ENCODE data around the gene GNB5.
"Not testable (repeated sequence)": the region's sequence is repeated elsewhere in the genome, so short reads cannot be mapped to it uniquely, and the experiment has no call there.

GNB5 gene
- total RNA-seq, result 10.7 to 85.8 (median 43.9) reads per million in 9 experiments

DNA sequence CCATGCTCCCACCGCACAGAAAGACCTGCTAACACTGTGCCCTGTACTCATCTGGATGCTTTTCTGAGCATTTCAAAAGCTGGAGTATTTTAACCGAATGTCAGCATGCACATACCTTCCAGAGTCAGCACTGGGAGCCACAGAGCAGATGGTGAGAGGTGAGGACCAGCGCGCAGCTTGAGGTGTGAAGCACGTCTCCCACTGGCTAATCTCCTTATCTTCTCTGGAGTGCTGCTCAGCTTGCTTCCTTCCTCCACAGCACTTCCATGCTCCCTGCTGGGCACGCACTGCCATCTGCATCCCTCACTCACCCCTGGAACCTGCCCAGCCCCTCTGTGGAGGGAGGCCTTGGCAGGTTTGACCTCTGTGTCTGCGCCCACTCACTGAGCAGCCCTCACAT, at the start of gene GNB5:
Gene GNB5 (minus strand): TSS at position 186 of the 400 bp plus-strand sequence. CDS start 6,716 bp downstream, outside the sequence.
- Mint-ChIP-seq H3K27ac (peak within 1 kb of the TSS in 1 of 2 donors; percentile 54), H3K36me3 (ENCODE audit: insufficient read depth) (peaks cover 1% of the 10 kb centered on the region), H3K9me3 (no peaks in the 10 kb centered on the region), H3K27me3 (no peaks in the 10 kb centered on the region), H3K4me1 (ENCODE audit: low read depth in 2 of 2) (no peaks in the 10 kb centered on the region), H3K4me3 (no peak within 1 kb of the TSS)
- ATAC-seq (replicated peaks), result no peak
- no peak for DNase-seq

DNA sequence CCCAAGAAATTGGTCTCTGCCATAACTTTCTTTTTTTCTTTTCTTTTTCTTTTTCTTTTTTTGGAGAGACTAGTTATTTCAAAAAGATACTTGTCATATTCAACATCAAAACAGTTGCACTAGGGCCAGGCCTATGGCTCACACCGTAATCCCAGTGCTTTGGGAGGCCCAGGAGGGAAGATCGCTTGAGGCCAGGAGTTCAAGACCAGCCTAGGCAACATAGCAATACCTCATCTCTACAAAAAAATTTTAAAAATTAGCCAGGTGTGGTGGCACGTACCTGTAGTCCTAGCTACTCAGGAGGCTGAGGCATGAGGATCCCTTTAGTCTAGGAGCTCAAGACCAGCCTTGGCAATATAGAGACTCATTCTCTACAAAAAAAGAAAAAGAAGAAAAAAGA, 49.0 kb upstream of the GNB5 start:
- H3K4me1 Mint-ChIP-seq (ENCODE audit: low read depth in 2 of 2), result peaks cover 0 to 7% of the 10 kb centered on the region in 2 donors
- H3K9me3 Mint-ChIP-seq, result no peaks in the 10 kb centered on the region
- DNase-seq (no peak), ATAC-seq (replicated peaks) (no peak)
- H3K27me3 Mint-ChIP-seq, result peaks cover 0 to 11% of the 10 kb centered on the region in 2 donors
- H3K4me3 Mint-ChIP-seq, result no peak overlapping the region
- H3K27ac Mint-ChIP-seq, result no peak overlapping the region
- H3K36me3 Mint-ChIP-seq (ENCODE audit: insufficient read depth), result no peaks in the 10 kb centered on the region

DNA sequence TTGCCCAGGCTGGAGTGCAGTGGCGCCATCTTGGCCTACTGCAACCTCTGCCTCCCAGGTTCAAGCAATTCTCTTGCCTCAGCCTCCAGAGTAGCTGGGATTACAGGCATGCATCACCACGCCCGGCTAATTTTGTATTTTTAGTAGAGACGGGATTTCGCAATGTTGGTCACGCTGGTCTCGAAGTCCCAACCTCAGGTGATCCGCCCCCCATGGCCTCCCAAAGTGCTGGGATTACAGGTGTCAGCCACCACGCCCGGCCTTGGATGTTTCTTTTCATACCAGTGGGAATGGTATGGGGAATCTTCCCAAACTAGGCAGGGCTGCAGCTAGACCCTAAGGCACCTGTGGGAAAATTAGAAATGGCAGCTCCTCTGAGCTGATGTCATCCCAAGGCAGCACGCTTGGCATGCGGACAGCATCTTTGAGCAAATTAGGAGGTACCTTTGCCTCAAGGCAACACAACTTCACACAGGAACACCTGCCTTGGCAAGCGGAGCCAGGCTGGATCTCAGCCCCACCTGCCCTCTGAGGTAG, 47.9 kb upstream of the GNB5 start:
- not testable (repeated sequence) for DNase-seq; H3K27me3 Mint-ChIP-seq; H3K36me3 Mint-ChIP-seq (ENCODE audit: insufficient read depth); H3K4me3 Mint-ChIP-seq; H3K4me1 Mint-ChIP-seq (ENCODE audit: low read depth in 2 of 2); ATAC-seq (replicated peaks); H3K9me3 Mint-ChIP-seq; H3K27ac Mint-ChIP-seq

DNA sequence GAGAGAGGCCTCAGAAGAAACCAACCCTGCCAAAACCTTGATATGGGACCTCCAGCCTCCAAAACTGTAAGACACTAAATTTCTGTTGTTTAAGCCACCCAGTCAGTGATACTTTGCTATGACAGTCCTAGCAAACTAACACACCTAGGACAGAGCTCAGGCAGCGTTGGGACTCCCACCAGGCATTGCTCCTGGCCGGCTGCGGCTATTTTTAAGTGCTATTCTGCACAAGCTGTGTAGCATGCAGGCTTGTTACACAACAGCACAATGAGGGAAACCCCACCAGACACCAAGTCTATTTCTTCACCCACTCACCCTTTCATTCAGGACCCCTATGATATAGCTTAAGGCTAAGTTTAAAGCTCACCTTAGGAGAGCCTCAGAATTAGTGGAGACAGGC, 47.0 kb upstream of the GNB5 start:
- H3K4me1 Mint-ChIP-seq (ENCODE audit: low read depth in 2 of 2), result peaks cover 0 to 7% of the 10 kb centered on the region in 2 donors
- no peak for ATAC-seq (replicated peaks)
- no peak overlapping the region for H3K27ac Mint-ChIP-seq
- no peaks in the 10 kb centered on the region for H3K27me3 Mint-ChIP-seq
- no peaks in the 10 kb centered on the region for H3K36me3 Mint-ChIP-seq (ENCODE audit: insufficient read depth)
- H3K9me3 Mint-ChIP-seq, result no peaks in the 10 kb centered on the region
- H3K4me3 Mint-ChIP-seq, result no peak overlapping the region
- DNase-seq, result no peak

DNA sequence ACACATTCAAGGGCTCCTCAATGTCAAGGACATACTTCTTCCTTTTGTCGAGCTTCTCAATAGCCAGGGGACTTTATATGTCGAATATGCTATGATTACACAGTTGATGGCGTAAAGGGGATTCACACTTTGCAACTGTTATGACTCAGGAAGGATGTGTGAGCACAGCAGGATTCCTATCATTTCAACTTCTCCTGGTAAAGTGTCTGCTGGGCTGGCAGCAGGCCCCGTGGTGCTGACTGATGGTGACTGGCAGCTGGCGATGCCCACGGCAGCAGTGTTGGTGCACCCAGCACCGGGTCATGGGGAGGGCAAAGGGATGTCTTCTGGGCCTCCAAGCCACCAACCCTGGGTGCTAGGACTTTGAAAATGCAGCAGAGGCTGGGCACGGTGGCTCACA, 44.8 kb upstream of the GNB5 start:
- no peak for ATAC-seq (replicated peaks)
- H3K36me3 Mint-ChIP-seq (ENCODE audit: insufficient read depth), result no peaks in the 10 kb centered on the region
- H3K4me3 Mint-ChIP-seq, result no peak overlapping the region
- H3K27me3 Mint-ChIP-seq, result no peaks in the 10 kb centered on the region
- peaks cover 0 to 3% of the 10 kb centered on the region in 2 donors for H3K4me1 Mint-ChIP-seq (ENCODE audit: low read depth in 2 of 2)
- no peak for DNase-seq
- no peaks in the 10 kb centered on the region for H3K9me3 Mint-ChIP-seq
- peak overlapping the region in 1 of 2 donors; percentile 72 for H3K27ac Mint-ChIP-seq

DNA sequence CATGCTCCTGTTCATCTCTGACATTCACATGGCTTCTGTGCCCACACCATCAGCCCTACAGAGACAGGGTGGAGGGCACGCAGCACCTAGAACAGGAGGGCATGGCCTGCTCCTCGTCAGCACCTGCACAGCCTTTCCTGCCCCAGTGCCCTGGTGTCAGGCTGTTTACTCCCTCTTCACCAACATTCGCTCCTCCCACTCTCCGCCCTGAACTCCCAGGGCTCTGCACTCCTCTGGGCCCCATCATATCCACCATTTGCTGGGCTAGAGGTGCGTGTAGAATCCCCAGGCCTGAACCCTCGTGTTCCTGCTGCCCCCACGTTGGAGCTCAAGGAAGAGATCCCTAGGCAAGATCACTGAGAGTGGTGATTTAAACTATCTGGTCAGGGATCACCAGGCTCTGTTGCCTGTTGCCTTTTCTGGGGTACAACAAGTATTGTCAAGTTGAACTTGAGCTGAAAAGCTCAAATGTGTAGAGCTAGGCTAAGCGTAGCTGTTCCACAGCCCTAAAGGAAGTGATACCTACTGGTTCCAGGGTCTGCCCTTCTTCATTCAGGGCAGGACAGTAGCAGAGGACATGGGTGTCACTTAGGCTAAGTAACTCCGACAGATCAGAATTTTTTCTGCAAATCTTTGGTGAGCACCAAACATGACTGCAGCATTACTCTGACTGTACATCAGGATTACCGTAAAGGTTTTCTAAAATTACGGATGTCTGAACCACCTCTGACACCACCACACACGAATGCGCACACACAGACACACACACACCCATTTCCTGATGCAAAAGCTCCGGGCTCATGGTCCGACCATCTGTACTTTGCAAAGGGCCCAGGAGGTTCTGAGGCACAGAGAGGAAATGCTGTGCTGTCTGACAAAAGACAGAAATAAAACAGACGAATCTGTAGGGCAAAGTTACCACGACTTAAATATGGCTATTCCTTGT, 43.7 kb upstream of the GNB5 start:
- DNase-seq (no peak), ATAC-seq (replicated peaks) (peak; percentile 33)
- peak overlapping the region in 1 of 2 donors; percentile 72 for H3K27ac Mint-ChIP-seq

DNA sequence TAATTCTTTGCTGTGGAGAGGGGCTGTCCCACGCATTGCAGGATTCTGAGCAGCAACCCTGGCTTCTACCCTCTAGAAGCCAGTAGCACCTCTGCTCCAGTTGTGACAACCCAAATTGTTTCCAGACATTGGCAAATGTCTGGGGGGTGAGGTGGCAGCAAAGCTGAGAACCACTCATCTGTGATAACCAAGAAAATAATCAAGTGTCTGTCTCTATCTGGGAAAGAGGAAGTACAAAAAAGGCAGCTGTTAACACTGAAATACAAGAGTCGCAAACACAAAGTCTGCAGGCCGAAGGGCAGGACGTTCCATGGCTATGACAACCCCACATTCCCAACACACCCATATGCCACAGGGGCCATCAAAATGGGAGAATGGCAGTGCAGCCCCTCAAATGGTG, 42.2 kb upstream of the GNB5 start:
- DNase-seq, result no peak
- Mint-ChIP-seq H3K27ac (no peak overlapping the region), H3K9me3 (no peaks in the 10 kb centered on the region), H3K4me3 (no peak overlapping the region), H3K27me3 (no peaks in the 10 kb centered on the region), H3K4me1 (ENCODE audit: low read depth in 2 of 2) (peaks cover 0 to 3% of the 10 kb centered on the region in 2 donors), H3K36me3 (ENCODE audit: insufficient read depth) (no peaks in the 10 kb centered on the region)
- no peak for ATAC-seq (replicated peaks)

More for the DNA sequence above, 43.7 kb upstream of the GNB5 start:
- no peak overlapping the region for H3K4me3 Mint-ChIP-seq
- no peaks in the 10 kb centered on the region for H3K9me3 Mint-ChIP-seq
- H3K27me3 Mint-ChIP-seq, result no peaks in the 10 kb centered on the region
- H3K4me1 Mint-ChIP-seq (ENCODE audit: low read depth in 2 of 2), result peaks cover 0 to 3% of the 10 kb centered on the region in 2 donors
- no peaks in the 10 kb centered on the region for H3K36me3 Mint-ChIP-seq (ENCODE audit: insufficient read depth)

DNA sequence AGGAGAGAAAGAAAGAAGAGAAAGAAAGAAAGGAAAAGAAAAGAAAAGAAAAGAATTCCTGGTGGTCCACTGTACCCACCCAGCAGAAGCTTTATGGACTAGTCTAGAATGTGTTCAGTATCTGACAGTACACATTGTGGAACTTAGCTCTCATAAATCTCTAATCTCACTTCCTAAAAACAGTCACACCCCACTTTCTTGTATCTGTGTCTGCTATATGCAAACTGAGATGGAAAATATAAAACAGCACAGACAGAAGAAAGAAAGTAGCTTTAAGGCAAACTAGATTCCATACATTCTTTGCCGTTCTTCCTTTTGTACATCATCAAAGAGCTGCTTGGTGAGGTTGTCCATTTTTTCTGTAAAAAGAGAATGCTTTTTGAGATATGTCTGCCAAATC, 41.1 kb upstream of the GNB5 start:
- ATAC-seq (replicated peaks) (no peak), DNase-seq (no peak)
- H3K4me3 Mint-ChIP-seq, result no peak overlapping the region
- no peaks in the 10 kb centered on the region for H3K9me3 Mint-ChIP-seq
- peaks cover 0 to 3% of the 10 kb centered on the region in 2 donors for H3K4me1 Mint-ChIP-seq (ENCODE audit: low read depth in 2 of 2)
- no peaks in the 10 kb centered on the region for H3K36me3 Mint-ChIP-seq (ENCODE audit: insufficient read depth)
- no peaks in the 10 kb centered on the region for H3K27me3 Mint-ChIP-seq
- no peak overlapping the region for H3K27ac Mint-ChIP-seq

DNA sequence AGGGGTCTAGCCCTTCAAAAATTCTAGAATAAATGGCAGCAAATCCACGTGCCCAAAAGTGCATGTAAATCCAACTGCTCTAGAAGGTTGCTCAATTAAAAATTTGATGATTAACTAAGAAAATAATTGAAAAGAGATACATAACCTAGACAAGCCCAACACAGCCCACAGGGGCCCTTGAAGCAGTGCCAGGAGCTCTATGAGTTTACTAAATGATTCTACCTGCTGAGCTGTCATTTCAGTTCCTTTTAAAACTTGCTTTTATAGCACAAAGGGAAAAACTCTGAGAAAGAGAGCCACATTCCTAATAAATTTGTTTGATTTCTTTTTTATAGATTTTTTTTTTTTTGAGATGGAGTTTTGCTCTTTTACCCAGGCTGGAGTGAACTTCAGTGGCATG, 38.9 kb upstream of the GNB5 start:
- no peaks in the 10 kb centered on the region for H3K9me3 Mint-ChIP-seq
- no peak for ATAC-seq (replicated peaks)
- H3K27me3 Mint-ChIP-seq, result no peaks in the 10 kb centered on the region
- no peak for DNase-seq
- H3K27ac Mint-ChIP-seq, result no peak overlapping the region
- no peak overlapping the region for H3K4me3 Mint-ChIP-seq
- no peaks in the 10 kb centered on the region for H3K36me3 Mint-ChIP-seq (ENCODE audit: insufficient read depth)
- H3K4me1 Mint-ChIP-seq (ENCODE audit: low read depth in 2 of 2), result peaks cover 0 to 1% of the 10 kb centered on the region in 2 donors

DNA sequence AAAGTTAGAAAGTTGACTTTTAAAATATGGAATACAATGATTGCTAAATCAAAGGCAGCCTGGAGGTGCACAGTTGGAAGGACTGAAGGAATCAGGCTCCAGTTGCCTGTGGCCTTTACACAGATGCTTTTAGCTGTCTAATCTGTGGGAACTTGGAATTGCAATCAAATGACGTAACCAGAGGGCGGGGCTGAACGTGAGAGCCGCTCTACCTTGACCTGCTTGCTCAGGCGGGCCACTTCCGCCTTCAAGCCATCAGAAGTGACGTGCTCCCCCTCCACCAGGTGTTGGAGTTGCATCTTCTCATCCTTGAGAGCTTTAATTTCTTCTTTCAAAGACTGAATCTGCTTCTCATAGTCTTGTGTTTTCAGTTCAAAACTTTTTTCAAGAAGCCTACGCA, 37.7 kb upstream of the GNB5 start:
- peaks cover 0 to 1% of the 10 kb centered on the region in 2 donors for H3K4me1 Mint-ChIP-seq (ENCODE audit: low read depth in 2 of 2)
- ATAC-seq (replicated peaks), result peak; percentile 28

DNA sequence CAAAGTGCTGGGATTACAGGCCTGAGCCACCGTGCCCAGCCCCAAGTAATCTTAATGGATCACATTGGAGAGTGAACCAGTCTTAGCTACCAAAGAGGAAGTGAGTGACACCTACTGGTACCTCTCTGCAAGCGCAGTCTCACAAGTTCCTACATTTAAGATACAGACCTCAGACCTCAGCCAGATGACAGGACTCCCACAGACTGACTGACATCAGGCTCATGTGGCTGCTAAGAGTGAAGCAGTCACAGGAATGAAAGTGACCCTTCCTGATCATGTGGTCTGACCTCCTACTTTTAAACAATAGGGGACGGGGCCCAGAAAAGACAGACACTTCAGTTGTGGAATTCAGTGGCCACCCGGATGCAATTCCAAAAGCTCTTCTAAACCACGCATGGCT, 36.3 kb upstream of the GNB5 start:
- Mint-ChIP-seq H3K4me1 (ENCODE audit: low read depth in 2 of 2) (peaks cover 3% of the 10 kb centered on the region in 2 donors), H3K9me3 (no peaks in the 10 kb centered on the region), H3K27me3 (no peaks in the 10 kb centered on the region), H3K27ac (no peak overlapping the region), H3K4me3 (no peak overlapping the region), H3K36me3 (ENCODE audit: insufficient read depth) (no peaks in the 10 kb centered on the region)
- peak; percentile 58 to 70 (median 60) for DNase-seq
- ATAC-seq (replicated peaks), result peak; percentile 98

More for the DNA sequence above, 37.7 kb upstream of the GNB5 start:
- no peak overlapping the region for H3K27ac Mint-ChIP-seq
- H3K4me3 Mint-ChIP-seq, result no peak overlapping the region
- no peaks in the 10 kb centered on the region for H3K27me3 Mint-ChIP-seq
- no peak for DNase-seq
- no peaks in the 10 kb centered on the region for H3K36me3 Mint-ChIP-seq (ENCODE audit: insufficient read depth)
- H3K9me3 Mint-ChIP-seq, result no peaks in the 10 kb centered on the region

DNA sequence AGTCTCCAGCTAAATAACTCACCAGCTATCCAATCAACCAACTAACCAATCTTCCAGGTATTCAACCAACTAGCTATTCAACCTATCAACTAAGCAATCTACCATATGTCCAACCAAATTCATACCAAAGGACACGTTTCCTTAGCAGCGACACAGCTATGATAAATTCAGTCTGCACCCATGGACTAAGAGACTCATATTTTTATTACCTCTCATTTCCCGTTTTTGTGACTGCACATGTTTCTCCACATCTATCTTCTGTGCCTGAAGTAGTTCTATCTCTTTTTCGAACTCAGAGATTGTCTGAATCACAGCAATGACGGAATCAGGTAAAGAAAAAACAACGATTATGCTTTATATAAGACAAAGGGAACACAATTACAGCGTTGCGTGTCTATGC, 34.0 kb upstream of the GNB5 start:
- DNase-seq, result no peak
- no peaks in the 10 kb centered on the region for H3K9me3 Mint-ChIP-seq
- no peak overlapping the region for H3K4me3 Mint-ChIP-seq
- no peaks in the 10 kb centered on the region for H3K36me3 Mint-ChIP-seq (ENCODE audit: insufficient read depth)
- ATAC-seq (replicated peaks), result no peak
- H3K27ac Mint-ChIP-seq, result no peak overlapping the region
- H3K4me1 Mint-ChIP-seq (ENCODE audit: low read depth in 2 of 2), result peaks cover 12 to 20% of the 10 kb centered on the region in 2 donors
- H3K27me3 Mint-ChIP-seq, result no peaks in the 10 kb centered on the region

DNA sequence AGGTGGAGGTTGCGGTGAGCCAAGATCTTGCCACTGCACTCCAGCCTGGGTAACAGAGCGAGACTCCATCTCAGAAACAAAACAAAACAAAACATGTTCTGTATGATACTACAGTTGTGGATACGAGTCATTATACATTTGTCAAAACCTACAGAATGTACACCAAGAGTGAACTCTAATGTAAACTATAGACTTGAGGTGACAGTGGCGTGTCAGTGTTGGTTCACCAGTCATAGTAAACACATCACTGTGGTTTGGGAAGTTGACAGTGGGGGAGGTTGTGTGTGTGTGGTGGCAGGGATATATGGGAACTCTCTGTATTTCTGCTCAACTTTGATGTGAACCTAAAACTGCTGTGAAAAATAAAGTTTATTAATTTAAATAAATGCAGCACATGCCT, 33.0 kb upstream of the GNB5 start:
- H3K27ac Mint-ChIP-seq, result peak overlapping the region in 1 of 2 donors; percentile 25
- peaks cover 12 to 20% of the 10 kb centered on the region in 2 donors for H3K4me1 Mint-ChIP-seq (ENCODE audit: low read depth in 2 of 2)
- H3K36me3 Mint-ChIP-seq (ENCODE audit: insufficient read depth), result no peaks in the 10 kb centered on the region
- DNase-seq, result no peak
- no peak for ATAC-seq (replicated peaks)
- no peak overlapping the region for H3K4me3 Mint-ChIP-seq
- no peaks in the 10 kb centered on the region for H3K9me3 Mint-ChIP-seq
- no peaks in the 10 kb centered on the region for H3K27me3 Mint-ChIP-seq

DNA sequence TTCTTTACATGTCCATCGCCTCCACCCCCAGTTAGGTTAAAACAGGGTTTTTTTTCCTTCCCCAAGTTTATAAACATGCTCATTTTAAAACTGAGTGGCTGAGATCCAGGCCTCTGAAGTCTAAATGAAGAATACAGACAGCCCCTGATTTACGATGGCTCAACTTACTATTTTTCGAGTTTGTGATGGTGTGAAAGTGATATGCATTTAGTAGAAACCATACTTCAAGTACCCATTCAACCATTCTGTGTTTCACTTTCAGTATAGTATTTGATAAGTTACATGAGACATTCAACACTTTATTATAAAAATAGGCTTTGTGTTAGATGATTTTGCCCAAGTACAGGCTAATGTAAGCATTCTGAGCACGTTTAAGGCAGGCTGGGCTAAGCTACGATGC, 30.5 kb upstream of the GNB5 start:
- H3K36me3 Mint-ChIP-seq (ENCODE audit: insufficient read depth), result no peaks in the 10 kb centered on the region
- no peak for DNase-seq
- ATAC-seq (replicated peaks), result peak; percentile 68
- no peaks in the 10 kb centered on the region for H3K9me3 Mint-ChIP-seq
- H3K4me3 Mint-ChIP-seq, result peak overlapping the region; percentile 74 to 90
- H3K27me3 Mint-ChIP-seq, result no peaks in the 10 kb centered on the region
- H3K4me1 Mint-ChIP-seq (ENCODE audit: low read depth in 2 of 2), result peaks cover 14 to 25% of the 10 kb centered on the region in 2 donors
- H3K27ac Mint-ChIP-seq, result peak overlapping the region; percentile 89 to 96

Data from effector memory CD8-positive, alpha-beta T cell (primary cell).